Measurements from ENCODE around the gene SYT17. TPM values are rescaled to one million over a fixed set of nuclear protein-coding genes. Genes with fewer than 3 reads are reported as not detected.

The SYT17 gene, protein sequence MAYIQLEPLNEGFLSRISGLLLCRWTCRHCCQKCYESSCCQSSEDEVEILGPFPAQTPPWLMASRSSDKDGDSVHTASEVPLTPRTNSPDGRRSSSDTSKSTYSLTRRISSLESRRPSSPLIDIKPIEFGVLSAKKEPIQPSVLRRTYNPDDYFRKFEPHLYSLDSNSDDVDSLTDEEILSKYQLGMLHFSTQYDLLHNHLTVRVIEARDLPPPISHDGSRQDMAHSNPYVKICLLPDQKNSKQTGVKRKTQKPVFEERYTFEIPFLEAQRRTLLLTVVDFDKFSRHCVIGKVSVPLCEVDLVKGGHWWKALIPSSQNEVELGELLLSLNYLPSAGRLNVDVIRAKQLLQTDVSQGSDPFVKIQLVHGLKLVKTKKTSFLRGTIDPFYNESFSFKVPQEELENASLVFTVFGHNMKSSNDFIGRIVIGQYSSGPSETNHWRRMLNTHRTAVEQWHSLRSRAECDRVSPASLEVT
- total RNA-seq = not detected

DNA sequence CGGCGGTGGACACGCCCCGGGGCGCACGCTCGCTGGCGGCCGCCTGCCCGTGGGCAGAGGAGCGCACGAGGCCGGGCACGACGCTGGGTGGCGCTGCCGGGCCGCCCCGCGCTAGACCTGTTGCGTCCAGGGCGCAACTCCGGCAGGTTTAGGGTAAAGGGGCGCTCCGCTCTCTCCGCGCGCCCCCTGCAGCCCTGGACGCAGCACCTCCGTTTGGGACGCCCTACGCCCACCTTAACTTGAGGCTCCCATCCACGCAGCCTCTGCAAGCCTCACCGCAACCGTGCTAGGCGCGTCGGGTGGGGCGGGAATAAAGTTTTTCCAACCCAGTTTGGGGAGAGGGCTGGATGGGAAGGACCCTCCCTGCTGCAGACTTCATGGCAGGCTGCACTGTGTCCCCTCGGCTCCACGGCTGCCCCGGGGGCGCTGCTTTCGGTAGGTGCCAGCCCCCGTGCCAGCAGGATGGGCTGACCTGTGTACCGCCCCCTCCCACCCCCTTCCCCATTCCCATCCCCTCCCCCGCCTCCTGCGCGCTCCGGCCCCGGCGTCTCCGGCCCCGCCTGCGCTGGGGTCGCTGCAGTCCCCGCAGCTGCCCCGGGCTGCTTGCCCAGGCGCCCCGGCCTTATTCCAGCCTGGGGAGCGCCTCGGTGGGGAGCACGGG lies at the start of gene SYT17:
Gene SYT17, plus strand, starts transcription at position 531 of the 661 bp plus-strand sequence. CDS start 407 bp downstream, outside the sequence.
- no peak for DNase-seq (ENCODE audit: low spot score)
- Mint-ChIP-seq H3K4me1 (ENCODE audit: low read depth in 2 of 2) (no peaks in the 10 kb centered on the region), H3K9me3 (peaks cover 4% of the 10 kb centered on the region), H3K27ac (no peak within 1 kb of the TSS), H3K27me3 (peaks cover 15 to 17% of the 10 kb centered on the region in 2 donors), H3K4me3 (no peak within 1 kb of the TSS), H3K36me3 (no peaks in the 10 kb centered on the region)
- peak; percentile 77 to 83 for ATAC-seq

DNA sequence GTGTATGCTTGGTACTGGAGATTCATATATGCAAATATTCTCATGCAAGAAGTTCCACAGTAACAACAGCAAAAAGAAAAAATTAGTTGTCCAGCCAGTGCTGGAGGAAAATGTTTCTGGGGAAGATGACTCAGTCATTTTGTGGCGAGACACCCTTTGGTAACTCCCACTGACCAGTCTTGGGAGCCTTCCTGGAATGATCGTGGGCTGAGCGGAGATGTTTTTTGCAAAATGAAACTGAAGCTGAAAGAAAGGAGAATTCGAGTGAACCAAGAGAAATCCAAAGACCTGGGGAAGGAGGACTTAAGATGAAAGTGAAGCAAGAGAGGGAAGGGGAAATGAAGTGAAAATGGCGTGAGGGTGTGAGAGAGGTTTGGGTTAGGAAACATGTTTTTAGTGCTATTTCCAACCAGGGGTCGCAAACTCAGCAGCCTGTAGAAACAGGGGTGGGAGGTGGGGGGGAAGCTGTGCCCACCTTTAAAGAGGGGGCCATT lies 49.1 kb upstream of the SYT17 start:
- Mint-ChIP-seq H3K4me3 (peak overlapping the region; percentile 90), H3K27me3 (peaks cover 0 to 10% of the 10 kb centered on the region in 2 donors), H3K9me3 (no peaks in the 10 kb centered on the region), H3K4me1 (ENCODE audit: low read depth in 2 of 2) (peaks cover 17 to 31% of the 10 kb centered on the region in 2 donors), H3K27ac (peak overlapping the region; percentile 80 to 96), H3K36me3 (no peaks in the 10 kb centered on the region)
- ATAC-seq (peak; percentile 47 to 76), DNase-seq (ENCODE audit: low spot score) (peak; percentile 69)

DNA sequence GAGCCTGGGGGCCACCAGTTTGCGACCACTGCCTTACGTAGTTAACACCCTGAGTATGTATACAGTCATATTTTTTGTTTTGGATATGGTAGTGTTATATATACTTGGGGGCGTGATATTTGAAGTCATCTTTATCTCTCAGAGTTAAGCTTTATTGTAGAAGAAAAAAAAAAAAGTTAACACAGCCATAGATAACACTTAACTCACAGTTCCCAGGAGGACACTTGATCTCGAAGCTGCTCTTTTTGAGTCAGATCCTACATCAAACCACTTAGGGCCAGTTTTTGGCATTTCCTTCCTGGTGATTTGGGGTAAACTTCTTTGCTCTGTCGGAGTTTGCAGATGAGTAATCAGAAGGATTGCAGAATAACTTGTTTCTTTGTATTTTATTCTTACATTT lies 48.5 kb upstream of the SYT17 start:
- Mint-ChIP-seq H3K27me3 (peaks cover 0 to 10% of the 10 kb centered on the region in 2 donors), H3K36me3 (no peaks in the 10 kb centered on the region), H3K4me3 (peak overlapping the region; percentile 90), H3K27ac (peak overlapping the region; percentile 80 to 96), H3K9me3 (no peaks in the 10 kb centered on the region), H3K4me1 (ENCODE audit: low read depth in 2 of 2) (peaks cover 17 to 31% of the 10 kb centered on the region in 2 donors)
- DNase-seq (ENCODE audit: low spot score) (no peak), ATAC-seq (peak; percentile 72 to 77)

DNA sequence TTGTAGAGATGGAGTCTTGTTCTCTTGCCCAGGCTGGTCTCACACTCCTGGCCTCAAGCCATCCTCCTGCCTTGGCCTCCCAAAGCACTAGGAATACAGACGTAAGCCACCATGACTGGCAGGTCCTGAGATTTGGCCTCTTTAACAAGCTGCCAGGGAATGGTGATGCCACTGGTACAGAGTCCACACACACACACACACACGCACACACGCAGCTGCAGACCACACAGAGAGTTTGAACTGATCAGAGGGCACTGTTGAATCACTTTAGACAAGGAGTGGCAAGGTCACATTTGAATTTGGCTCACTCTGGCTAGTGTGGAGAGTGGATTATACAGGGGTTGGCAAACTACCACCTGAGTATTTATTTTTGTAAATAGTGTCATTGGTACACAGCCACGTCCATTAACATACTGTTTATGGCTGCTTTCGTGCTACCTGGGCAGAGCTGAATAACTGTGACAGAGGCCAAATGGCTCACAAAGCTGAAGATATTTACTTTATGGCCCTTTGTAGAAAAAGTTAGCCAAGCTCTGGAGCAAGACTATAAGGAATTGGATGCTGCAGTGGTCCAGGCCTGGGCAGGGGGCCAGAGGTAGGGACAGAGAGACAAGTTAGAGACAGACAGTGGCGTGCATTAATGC lies 44.4 kb upstream of the SYT17 start:
- no peak for DNase-seq (ENCODE audit: low spot score)
- Mint-ChIP-seq H3K27ac (no peak overlapping the region), H3K4me3 (no peak overlapping the region), H3K9me3 (no peaks in the 10 kb centered on the region), H3K36me3 (no peaks in the 10 kb centered on the region), H3K27me3 (peaks cover 0 to 11% of the 10 kb centered on the region in 2 donors), H3K4me1 (ENCODE audit: low read depth in 2 of 2) (peaks cover 15 to 21% of the 10 kb centered on the region in 2 donors)
- no peak for ATAC-seq

DNA sequence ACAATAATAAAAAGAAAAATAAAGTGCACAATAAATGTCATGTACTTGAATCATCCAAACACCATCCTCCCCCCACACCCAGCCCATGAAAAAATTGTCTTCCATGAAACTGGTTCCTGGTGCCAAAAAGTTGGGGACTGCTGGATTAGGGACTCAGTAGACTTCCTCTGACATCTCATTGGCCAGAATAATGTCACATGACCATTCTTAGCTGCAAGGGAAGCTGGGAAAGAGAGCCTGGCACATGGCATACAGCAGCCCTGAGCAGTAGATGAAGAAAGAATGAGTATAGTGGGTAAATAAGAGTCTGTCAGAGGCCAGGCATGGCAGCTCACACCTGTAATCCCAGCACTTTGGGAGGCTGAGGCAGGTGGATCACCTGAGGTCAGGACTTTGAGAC lies 41.7 kb upstream of the SYT17 start:
- peak overlapping the region in 1 of 2 donors; percentile 69 for H3K27ac Mint-ChIP-seq
- peaks cover 26 to 40% of the 10 kb centered on the region in 2 donors for H3K4me1 Mint-ChIP-seq (ENCODE audit: low read depth in 2 of 2)
- H3K36me3 Mint-ChIP-seq = no peaks in the 10 kb centered on the region
- no peaks in the 10 kb centered on the region for H3K9me3 Mint-ChIP-seq
- no peak for DNase-seq (ENCODE audit: low spot score)
- no peak overlapping the region for H3K4me3 Mint-ChIP-seq
- ATAC-seq = no peak
- H3K27me3 Mint-ChIP-seq = peaks cover 0 to 8% of the 10 kb centered on the region in 2 donors

DNA sequence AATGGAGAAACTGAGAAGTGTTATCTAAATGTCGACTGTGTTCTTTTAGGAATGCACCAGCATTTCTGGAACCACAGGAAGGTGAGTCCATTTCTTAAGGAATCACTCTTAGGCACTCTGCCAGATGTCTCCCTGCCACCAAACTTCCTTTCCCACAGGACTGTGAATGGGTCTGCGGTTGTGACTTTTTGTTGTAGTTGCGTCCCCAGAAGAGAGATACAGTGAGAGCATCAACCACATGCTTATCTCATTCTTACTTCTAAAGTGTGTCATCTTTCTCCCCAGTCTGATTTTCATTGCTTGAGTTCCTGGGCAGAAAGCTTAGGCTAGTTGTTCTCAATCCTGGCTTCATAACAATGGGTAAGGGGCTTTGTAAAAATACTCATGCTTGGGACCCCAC lies 40.8 kb upstream of the SYT17 start:
- ATAC-seq (peak in 1 of 2 donors; percentile 76), DNase-seq (ENCODE audit: low spot score) (no peak)
- peaks cover 28 to 46% of the 10 kb centered on the region in 2 donors for H3K4me1 Mint-ChIP-seq (ENCODE audit: low read depth in 2 of 2)
- no peaks in the 10 kb centered on the region for H3K9me3 Mint-ChIP-seq
- H3K4me3 Mint-ChIP-seq = peak overlapping the region; percentile 66
- no peaks in the 10 kb centered on the region for H3K36me3 Mint-ChIP-seq
- peaks cover 0 to 8% of the 10 kb centered on the region in 2 donors for H3K27me3 Mint-ChIP-seq
- H3K27ac Mint-ChIP-seq = peak overlapping the region; percentile 14 to 69

DNA sequence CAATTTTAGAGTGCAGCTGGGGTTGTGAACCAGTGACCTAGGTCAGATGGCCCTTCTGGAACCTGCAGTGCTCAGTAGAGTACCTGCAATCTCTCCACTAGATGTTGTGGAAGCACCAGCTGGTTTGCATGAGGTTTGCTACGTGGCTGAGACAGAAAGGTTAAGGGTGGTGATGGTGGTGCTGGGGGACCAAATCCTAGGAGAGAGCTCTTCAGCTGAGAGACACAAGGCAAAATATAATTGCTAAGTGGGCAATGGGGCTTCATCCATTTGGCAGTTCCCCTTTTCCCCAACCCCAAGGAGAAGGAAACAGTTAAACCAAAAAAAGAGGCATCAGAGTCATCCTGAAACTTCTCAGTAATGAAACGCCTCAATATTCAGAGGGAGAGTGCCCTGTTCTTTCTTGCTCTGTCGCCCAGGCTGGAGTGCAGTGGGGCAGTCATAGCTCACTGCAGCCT lies 40.3 kb upstream of the SYT17 start:
- Mint-ChIP-seq H3K36me3 (no peaks in the 10 kb centered on the region), H3K4me1 (ENCODE audit: low read depth in 2 of 2) (peaks cover 25 to 42% of the 10 kb centered on the region in 2 donors), H3K27me3 (peaks cover 0 to 8% of the 10 kb centered on the region in 2 donors), H3K27ac (peak overlapping the region; percentile 14 to 69), H3K9me3 (no peaks in the 10 kb centered on the region), H3K4me3 (peak overlapping the region; percentile 66)
- DNase-seq (ENCODE audit: low spot score) = no peak
- ATAC-seq = peak in 1 of 2 donors; percentile 68

DNA sequence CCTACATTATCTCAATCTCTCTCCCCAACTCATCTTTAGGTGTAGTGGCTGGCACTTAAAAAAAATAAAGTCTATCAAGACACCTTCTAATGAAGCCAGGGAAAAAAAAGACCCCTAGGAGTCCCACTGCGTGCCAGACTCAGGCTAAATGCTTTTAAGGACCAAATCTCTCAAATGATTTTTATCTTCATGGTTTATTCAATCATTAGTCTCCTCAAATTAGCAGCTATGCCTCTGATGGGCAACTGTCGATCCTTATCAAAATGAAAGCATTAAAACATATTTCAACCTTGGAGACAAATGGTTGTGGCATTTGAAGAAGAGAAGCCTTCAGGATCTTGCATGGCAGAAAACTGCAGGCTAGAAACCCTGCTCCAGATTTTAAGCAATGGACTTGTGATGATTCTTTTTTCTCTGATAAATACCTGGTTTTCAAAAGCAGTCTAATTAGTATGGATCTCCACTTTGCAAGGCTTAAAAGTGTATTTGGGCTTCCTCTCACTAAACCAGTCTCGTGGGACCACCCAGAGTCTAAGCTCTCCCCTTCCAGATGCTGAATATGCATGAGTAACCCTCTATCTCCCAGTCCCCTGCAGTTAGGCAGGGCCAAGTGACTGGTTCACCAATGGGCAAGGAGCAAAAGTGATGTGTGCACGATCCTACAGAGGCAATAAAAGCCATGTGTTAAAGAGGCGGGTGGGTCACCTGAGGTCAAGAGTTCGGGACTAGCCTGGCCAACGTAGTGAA lies 39.4 kb upstream of the SYT17 start:
- H3K9me3 Mint-ChIP-seq = no peaks in the 10 kb centered on the region

DNA sequence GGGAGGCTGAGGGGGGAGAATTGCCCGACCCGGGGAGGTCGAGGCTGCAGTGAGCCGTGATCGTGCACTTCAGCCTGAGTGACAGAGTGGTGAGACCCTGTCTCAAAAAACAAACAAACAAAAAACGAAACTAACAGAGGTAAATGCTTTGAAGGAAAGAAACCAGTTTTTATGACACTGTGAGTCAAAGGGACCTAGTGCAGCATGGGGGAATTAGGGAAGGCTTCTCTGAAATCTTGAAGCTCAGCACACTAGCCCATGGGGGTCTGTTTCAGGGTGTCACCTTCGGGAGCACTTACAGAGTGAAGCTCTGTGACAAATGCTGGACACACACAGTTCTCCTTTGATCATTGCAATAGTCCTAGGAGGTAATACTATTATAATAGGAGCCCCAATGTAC lies 37.7 kb upstream of the SYT17 start:
- no peak for DNase-seq (ENCODE audit: low spot score)
- Mint-ChIP-seq H3K4me3 (peak overlapping the region; percentile 83), H3K27ac (peak overlapping the region; percentile 93 to 96), H3K27me3 (peaks cover 0 to 8% of the 10 kb centered on the region in 2 donors), H3K9me3 (no peaks in the 10 kb centered on the region), H3K4me1 (ENCODE audit: low read depth in 2 of 2) (peaks cover 24 to 41% of the 10 kb centered on the region in 2 donors), H3K36me3 (no peaks in the 10 kb centered on the region)
- peak in 1 of 2 donors; percentile 18 for ATAC-seq

More for the DNA sequence above, 39.4 kb upstream of the SYT17 start:
- Mint-ChIP-seq H3K4me1 (ENCODE audit: low read depth in 2 of 2) (peaks cover 24 to 41% of the 10 kb centered on the region in 2 donors), H3K27ac (peak overlapping the region in 1 of 2 donors; percentile 28), H3K36me3 (no peaks in the 10 kb centered on the region), H3K4me3 (peak overlapping the region; percentile 41), H3K27me3 (peaks cover 0 to 8% of the 10 kb centered on the region in 2 donors)
- ATAC-seq (no peak), DNase-seq (ENCODE audit: low spot score) (no peak)

DNA sequence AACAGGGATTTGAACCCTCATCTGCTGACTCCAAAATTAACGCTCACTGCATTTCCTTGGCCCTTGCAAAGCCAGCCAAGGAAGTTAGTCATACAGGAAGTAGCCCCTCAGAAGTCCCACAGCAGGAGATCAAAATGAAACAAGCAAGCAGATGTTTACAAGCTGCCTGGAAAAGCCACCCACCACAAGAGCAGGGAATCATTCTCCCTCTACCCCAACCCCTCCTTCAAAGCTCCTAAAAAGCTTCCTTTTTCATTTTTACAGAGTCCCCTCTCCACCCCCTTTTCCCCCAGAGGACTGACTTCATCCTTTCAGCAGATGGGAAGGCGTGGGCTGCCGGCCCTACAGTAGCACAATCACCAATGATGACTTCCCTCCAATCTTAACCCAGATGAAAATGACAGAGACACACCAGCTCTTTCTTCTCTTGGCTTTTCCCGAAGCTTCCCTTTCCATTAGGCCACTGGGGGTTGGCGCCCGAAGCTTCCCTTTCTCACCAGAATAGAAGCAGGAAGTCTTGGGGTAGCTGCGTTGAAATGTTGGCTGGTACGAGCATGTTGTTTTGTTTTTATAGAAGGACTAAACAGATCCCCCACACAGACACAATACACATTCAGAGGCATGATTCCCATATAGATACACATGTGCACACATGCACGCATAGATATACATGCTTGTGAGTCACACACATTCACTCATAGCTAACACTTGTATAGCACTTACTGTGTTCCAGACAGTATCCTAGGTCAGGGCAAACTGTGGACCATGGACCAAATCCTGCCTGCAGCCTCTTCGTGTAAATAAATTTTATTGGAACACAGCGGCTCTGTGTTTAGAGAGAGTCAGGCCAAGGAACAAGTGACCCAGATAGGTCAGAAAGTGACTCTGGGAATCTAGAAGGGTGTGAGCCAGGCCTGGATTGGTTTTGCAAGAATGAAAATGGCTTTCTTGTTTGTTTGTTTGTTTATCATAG lies 36.9 kb upstream of the SYT17 start:
- ATAC-seq (peak; percentile 57 to 66), DNase-seq (ENCODE audit: low spot score) (no peak)
- H3K36me3 Mint-ChIP-seq = no peaks in the 10 kb centered on the region
- peaks cover 0 to 6% of the 10 kb centered on the region in 2 donors for H3K27me3 Mint-ChIP-seq
- peaks cover 24 to 41% of the 10 kb centered on the region in 2 donors for H3K4me1 Mint-ChIP-seq (ENCODE audit: low read depth in 2 of 2)
- H3K9me3 Mint-ChIP-seq = no peaks in the 10 kb centered on the region
- peak overlapping the region; percentile 83 for H3K4me3 Mint-ChIP-seq
- H3K27ac Mint-ChIP-seq = peak overlapping the region; percentile 93 to 96

DNA sequence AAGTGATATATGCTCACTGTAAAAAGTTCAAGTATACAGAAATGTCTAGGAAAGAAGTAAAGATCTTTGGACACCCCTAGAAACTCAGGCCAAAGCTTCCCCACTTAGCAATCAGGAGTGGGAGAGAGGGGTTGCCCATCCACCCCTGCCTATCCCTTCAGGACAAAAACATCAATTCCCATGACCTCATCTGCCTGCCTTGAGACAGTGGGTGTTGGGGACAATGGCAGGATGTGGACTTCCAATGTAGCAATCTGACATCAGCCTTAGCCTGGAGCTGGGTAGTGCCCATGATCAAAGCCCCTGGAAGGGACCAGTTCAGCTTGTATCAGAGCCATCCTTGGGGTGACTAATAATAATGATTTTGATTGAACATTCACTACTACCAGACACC lies 36.2 kb upstream of the SYT17 start:
- no peak for ATAC-seq

DNA sequence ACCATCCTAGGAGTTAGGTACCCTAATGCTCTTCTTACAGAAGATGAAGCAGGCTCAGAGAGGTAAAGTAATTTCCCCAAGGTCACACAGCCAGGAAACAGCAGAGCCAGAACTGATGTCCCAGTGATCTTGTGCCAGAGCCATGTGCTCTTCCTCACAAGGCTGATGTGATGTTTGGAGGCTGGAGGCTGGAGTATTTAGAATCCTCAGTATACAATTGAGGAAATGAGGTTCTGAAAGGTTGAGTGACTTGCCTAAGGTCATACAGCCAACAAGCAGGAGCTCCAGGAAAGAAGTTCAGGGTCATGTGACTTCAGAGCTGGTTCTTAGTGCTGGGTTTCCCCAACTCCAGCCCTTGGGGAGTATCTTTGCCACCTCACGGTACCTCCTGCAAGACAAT lies 35.8 kb upstream of the SYT17 start:
- DNase-seq (ENCODE audit: low spot score) = no peak
- Mint-ChIP-seq H3K9me3 (no peaks in the 10 kb centered on the region), H3K4me3 (no peak overlapping the region), H3K4me1 (ENCODE audit: low read depth in 2 of 2) (peaks cover 24 to 37% of the 10 kb centered on the region in 2 donors), H3K27me3 (peaks cover 0 to 8% of the 10 kb centered on the region in 2 donors), H3K27ac (peak overlapping the region in 1 of 2 donors; percentile 96), H3K36me3 (no peaks in the 10 kb centered on the region)
- ATAC-seq = no peak

More for the DNA sequence above, 36.2 kb upstream of the SYT17 start:
- H3K36me3 Mint-ChIP-seq = no peaks in the 10 kb centered on the region
- H3K27ac Mint-ChIP-seq = peak overlapping the region; percentile 93 to 96
- H3K27me3 Mint-ChIP-seq = peaks cover 0 to 8% of the 10 kb centered on the region in 2 donors
- DNase-seq (ENCODE audit: low spot score) = no peak
- H3K9me3 Mint-ChIP-seq = no peaks in the 10 kb centered on the region
- H3K4me1 Mint-ChIP-seq (ENCODE audit: low read depth in 2 of 2) = peaks cover 24 to 41% of the 10 kb centered on the region in 2 donors
- peak overlapping the region; percentile 83 for H3K4me3 Mint-ChIP-seq

Data from natural killer cell treated with Interleukin-12 subunit alpha and Interleukin-12 subunit beta and Interleukin-15 and Interleukin-18, amount 100 ng/mL, for 72 hours (primary cell).